HUDEP-2 (cell line): ENCODE data around the gene TBCD.
"Not testable (repeated sequence)": the region's sequence is repeated elsewhere in the genome, so short reads cannot be mapped to it uniquely, and the experiment has no call there.

Experiments
- DNase-seq, 76 experiments: peaks; one replicate each; lab custom pipeline; 2025; ENCODE audit not compliant: unreplicated experiment in 76 of 76; lab: John Stamatoyannopoulos, UW

TBCD gene

DNA sequence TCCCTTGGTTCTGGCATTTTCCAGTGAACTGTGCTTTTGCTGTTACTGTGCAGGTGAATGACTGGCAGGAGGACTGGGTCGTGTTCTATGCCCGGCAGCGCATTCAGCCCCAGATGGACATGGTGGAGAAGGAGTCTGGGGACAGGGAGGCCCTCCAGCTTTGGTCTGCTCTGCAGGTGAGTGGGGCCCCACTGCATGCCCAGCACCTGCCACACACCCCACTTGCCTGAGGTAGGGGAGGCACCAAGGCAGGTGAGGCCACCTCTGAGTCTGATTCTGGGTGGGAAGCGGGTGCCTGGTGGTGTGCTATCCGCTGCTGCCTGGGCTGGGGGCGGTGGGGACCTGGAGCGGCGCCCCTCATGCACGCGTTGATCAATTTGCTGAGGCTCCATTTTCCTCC is 25.4 kb upstream of the TBCD start:
- no peak for DNase-seq

GRCh38 chr17:82729479-82730260 is 22.2 kb upstream of the TBCD start:
- no peak for DNase-seq

DNA sequence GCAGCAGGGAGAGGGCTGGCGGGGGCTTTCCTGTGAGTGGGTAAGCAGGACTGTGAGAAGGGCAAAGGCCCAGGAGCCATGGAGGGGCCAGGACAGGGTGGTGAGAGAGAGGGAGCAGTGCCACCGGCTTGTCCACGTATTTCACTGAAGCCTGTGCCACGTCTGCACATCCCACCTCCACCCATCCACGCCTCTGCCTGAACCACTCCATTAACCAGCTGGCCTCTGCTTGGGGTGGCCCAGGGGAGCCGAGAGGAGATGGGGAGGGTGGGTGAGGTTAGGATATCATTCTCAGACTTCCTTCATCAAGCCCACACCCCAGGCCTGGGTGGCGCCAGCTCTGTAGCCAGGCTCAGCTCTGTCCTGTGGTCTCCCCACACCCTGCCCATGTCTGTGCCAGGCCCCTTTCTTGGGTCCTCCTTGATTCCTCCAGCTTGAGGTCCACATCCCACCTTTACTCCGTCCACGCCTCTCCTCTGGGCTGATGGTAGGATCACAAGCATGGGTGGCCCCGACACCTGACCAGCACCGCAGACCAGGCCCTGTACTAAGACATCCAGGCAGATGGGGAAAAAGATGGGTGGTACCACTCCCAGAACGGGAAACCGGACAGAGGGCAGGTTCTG is 19.6 kb upstream of the TBCD start:
- DNase-seq: no peak

DNA sequence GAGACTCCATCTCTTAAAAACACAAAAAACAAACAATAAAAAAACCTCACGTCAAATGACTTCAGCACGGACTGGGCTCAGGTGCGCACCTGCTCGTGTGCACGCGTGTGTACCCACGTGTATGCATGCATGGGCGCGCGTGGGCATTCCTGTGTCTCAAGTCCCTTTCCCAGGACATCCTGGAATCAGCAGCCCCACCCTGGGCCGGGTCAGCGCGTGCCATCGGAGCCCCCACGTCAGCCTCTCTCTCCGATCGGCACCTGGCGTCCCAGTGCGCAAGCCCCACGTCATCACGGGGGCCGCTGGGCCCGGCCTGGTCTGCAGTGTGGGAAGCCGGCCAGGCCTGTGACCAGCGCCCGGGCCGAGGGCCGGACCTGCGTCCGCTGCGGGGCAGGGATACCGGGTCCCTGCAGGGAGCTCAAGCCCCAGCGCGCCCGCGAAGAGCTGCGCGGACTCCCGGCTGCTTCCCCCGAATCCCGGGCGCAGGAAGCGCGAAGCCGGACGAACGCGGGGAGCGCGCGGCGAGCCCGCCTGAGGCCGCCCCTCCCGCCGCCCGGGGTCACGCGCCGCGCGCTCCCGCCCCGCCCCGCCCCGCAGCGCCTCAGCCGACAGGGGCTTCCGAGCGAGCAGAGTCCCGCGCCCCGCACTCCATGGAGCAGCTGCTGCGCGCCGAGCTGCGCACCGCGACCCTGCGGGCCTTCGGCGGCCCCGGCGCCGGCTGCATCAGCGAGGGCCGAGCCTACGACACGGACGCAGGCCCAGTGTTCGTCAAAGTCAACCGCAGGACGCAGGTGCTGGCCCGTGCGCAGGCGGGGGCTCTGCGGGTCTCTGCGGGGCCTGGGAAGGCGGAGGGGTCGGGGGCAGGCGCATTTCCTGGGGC is 16.6 kb upstream of the TBCD start, which contains the start of gene FN3K:
TSS of gene FN3K (plus strand) at position 629 of the 880 bp plus-strand sequence. CDS start at position 651, 22 bp downstream.
- DNase-seq: peak in 55 of 76 experiments; percentile 10 to 70 (median 46)

GRCh38 chr17:82736511-82737185 is 15.2 kb upstream of the TBCD start:
- DNase-seq: peak in 2 of 76 experiments; percentile 6 to 22

GRCh38 chr17:82737967-82738877 is 13.6 kb upstream of the TBCD start:
- DNase-seq: peak in 75 of 76 experiments; percentile 37 to 98 (median 91)

GRCh38 chr17:82740906-82741759 is 10.7 kb upstream of the TBCD start:
- peak in 16 of 76 experiments; percentile 5 to 45 (median 18) for DNase-seq

- DNase-seq: no peak
Observed at GRCh38 chr17:82743344-82744219, 8.3 kb upstream of the TBCD start.

- DNase-seq: not testable (repeated sequence)
Observed at GRCh38 chr17:82744736-82745135, 7.1 kb upstream of the TBCD start.

- no peak for DNase-seq
Observed at GRCh38 chr17:82745524-82745923, 6.3 kb upstream of the TBCD start.

- DNase-seq: no peak
Observed at GRCh38 chr17:82748756-82749155, 3.1 kb upstream of the TBCD start.

DNA sequence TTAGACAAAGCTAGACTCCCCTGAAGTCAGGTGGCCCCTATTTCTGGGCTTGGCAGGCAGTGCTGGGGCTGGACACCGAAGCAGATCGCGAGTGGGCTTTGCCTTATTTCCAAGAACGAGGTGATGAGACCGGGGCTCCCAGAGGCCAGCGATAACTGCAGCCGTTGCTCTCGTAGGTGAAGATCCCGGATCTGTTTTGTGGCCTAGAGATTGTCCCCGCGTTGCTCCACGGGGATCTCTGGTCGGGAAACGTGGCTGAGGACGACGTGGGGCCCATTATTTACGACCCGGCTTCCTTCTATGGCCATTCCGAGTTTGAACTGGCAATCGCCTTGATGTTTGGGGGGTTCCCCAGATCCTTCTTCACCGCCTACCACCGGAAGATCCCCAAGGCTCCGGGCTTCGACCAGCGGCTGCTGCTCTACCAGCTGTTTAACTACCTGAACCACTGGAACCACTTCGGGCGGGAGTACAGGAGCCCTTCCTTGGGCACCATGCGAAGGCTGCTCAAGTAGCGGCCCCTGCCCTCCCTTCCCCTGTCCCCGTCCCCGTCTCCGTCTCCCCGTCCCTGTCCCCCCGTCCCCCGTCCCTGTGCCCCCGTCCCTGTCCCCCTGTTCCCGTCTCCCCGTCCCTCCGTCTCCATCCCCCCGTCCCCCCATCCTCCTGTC is 1.5 kb upstream of the TBCD start:
- DNase-seq: peak in 2 of 76 experiments; percentile 12 to 13

DNA sequence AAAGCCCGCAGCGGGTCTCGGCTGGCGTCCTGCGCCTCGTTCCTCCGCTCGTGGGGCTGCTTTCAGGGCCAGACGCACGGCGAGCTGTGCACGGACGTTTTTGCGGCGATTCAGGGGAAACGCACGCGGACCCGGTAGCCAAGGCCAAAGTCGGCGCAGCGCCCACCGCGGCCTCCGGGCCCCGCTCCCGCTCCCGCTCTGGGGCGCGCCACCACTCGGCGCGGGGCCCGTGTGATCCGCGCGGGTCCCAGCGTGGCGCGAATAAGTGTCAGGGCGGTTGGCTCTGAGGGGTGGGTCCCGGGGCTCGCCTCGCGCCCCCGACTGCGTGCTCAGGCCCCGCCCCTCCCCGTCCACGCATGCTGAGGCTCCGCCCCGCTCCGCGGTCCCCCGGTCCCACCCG is 694 bp upstream of the TBCD start:
- peak in 3 of 76 experiments; percentile 68 to 77 (median 71) for DNase-seq

DNA sequence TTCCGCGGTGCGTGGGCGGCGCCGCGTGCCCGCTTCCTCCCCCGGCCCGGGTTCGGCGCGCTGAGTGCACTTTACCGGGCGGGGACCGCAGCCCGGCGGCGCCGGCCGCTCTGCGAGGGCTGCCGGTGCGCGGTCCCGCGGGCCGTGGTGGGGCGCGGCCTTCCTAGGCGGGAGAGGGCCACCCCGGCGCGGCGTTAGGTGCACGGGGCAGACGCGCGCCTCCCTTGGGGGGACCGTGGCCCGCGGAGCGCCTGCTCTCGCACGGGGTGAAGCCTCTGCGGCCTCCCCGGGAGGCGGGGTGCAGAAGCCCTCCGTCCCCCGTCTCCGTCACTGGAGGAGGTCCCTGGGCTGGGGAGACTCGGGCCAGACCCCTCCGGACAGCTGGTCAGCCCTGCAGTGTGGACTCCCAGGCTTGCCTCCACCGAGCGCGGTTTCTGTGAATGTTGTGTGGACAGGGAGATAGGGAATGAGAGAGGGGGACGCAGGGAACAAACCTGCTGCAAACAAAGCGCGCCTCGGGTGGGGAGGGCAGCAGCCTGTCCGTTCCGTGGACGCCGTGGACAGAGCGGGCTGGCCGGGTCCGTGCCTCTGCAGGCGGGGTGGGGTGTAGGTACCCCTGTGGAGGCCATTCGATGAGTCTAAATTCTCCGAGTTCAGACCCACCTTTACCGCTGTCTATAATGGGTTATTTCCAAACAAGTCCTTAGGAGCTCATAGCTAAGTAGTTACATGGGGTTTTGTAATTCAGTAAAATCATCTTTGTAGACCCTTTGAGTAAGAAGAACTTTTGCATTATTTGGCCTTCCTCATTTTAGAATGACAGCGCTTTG is 721 bp downstream of the TBCD start:
- peak in 10 of 76 experiments; percentile 19 to 60 (median 34) for DNase-seq

DNA sequence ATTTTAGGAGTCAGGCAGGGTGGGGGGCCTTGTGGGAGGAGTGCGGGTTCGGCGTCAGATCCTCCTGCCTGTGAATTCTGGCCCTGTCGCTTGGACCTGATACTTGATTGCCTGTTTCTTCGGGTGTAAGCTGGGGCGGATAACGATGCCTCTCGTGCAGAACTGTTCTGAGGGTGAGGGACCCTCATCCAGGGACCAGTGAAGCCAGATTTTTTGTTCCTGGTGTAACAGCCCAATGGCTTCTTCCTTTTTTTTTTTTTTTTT is 1.3 kb downstream of the TBCD start:
- DNase-seq: peak in 1 of 76 experiments; percentile 9
